Activated CD4-positive, alpha-beta T cell treated with anti-CD3 and anti-CD28 coated beads for 24 hours (primary cell): ENCODE results near the gene PRPF31.
A peak's percentile ranks its signal among the peaks of the same experiment; 100 is the strongest.

ENCODE experiments used
- DNase-seq, 2 donors: peaks; one replicate each; pipeline ENCODE4 v3.0.0-alpha.2; 2020; ENCODE audit warnings: low read depth in 2 of 2

Gene PRPF31

GRCh38 chr19:54141356-54141755 is 25.8 kb downstream of the PRPF31 start:
- no peak for DNase-seq

GRCh38 chr19:54142166-54142780 is 26.7 kb downstream of the PRPF31 start:
- DNase-seq, result no peak

GRCh38 chr19:54145541-54146158 is 30.1 kb downstream of the PRPF31 start:
- DNase-seq, result no peak

GRCh38 chr19:54147676-54148075 is 32.1 kb downstream of the PRPF31 start:
- DNase-seq, result no peak

- DNase-seq, result no peak
These were observed 32.6 kb downstream of the PRPF31 start for GRCh38 chr19:54148158-54148557.

GRCh38 chr19:54149021-54149812 is 33.7 kb downstream of the PRPF31 start:
- DNase-seq, result no peak

GRCh38 chr19:54151362-54152035 is 35.9 kb downstream of the PRPF31 start:
- no peak for DNase-seq

- no peak for DNase-seq
These were observed 36.7 kb downstream of the PRPF31 start for GRCh38 chr19:54152267-54152666.

GRCh38 chr19:54152878-54153524 is 37.4 kb downstream of the PRPF31 start:
- DNase-seq, result no peak

GRCh38 chr19:54153731-54154326 is 38.3 kb downstream of the PRPF31 start:
- DNase-seq, result no peak

GRCh38 chr19:54154603-54155345 is 39.2 kb downstream of the PRPF31 start:
- DNase-seq, result no peak

GRCh38 chr19:54155694-54156093 is 40.1 kb downstream of the PRPF31 start:
- no peak for DNase-seq

- DNase-seq, result no peak
These were observed 40.9 kb downstream of the PRPF31 start for GRCh38 chr19:54156490-54156889.

- DNase-seq, result no peak
These were observed 41.4 kb downstream of the PRPF31 start for GRCh38 chr19:54156953-54157352.

GRCh38 chr19:54158812-54159351 is 43.3 kb downstream of the PRPF31 start:
- no peak for DNase-seq

- peak; percentile 93 to 95 for DNase-seq
These were observed 44.0 kb downstream of the PRPF31 start, which contains the start of gene LENG1 for GRCh38 chr19:54159352-54160181. Gene LENG1 (minus strand): TSS chr19:54159721. CDS start chr19:54159695, 26 bp downstream.

- DNase-seq, result no peak
These were observed 44.7 kb downstream of the PRPF31 start for GRCh38 chr19:54160182-54160811.

- DNase-seq, result no peak
These were observed 45.3 kb downstream of the PRPF31 start for GRCh38 chr19:54160854-54161253.

GRCh38 chr19:54162241-54162805 is 46.8 kb downstream of the PRPF31 start:
- DNase-seq, result peak; percentile 71 to 73
